Mesenchymal stem cell (in vitro differentiated cells and primary cell): ENCODE results near the gene CALR3.
A peak's percentile ranks its signal among the peaks of the same experiment; 100 is the strongest.

ENCODE experiments used
- DNase-seq: peaks from one replicate; pipeline ENCODE4 v3.0.0-alpha.2; 2013
- H2AFZ ChIP-seq: one replicate; pipeline ENCODE4 v1.6.1; 2013; ENCODE audit warnings: low read depth, mild to moderate bottlenecking, control low read depth, inconsistent platforms, low read length, moderate library complexity
- H2AK5ac ChIP-seq: 2 replicates; pipeline ENCODE4 v1.6.1; 2013; ENCODE audit warnings: low read length, moderate library complexity, mild to moderate bottlenecking, inconsistent platforms; ENCODE audit not compliant: severe bottlenecking
- H2BK120ac ChIP-seq: one replicate; pipeline ENCODE4 v1.6.1; 2013; ENCODE audit warnings: low read depth, mild to moderate bottlenecking, inconsistent platforms, low read length, moderate library complexity
- H2BK12ac ChIP-seq, 2 experiments: one replicate each; pipeline ENCODE4 v1.6.1; 2013; ENCODE audit warnings: inconsistent platforms in 2 of 2, low read length in 2 of 2, mild to moderate bottlenecking in 2 of 2, moderate library complexity in 2 of 2, control low read depth in 1 of 2
- H2BK15ac ChIP-seq: one replicate; pipeline ENCODE4 v1.6.1; 2013; ENCODE audit warnings: mild to moderate bottlenecking, low read depth, inconsistent platforms; ENCODE audit not compliant: poor library complexity, severe bottlenecking
- H2BK5ac ChIP-seq: 2 replicates; pipeline ENCODE4 v1.6.1; 2013; ENCODE audit warnings: low read depth, mild to moderate bottlenecking, low read length, control low read depth, inconsistent platforms; ENCODE audit not compliant: poor library complexity, severe bottlenecking
- H3K14ac ChIP-seq, 2 experiments: one replicate each; pipeline ENCODE4 v1.6.1; 2013; ENCODE audit warnings: inconsistent platforms in 2 of 2, low read length in 2 of 2, control low read depth in 1 of 2, mild to moderate bottlenecking in 1 of 2, moderate library complexity in 1 of 2
- H3K18ac ChIP-seq, 2 experiments: one replicate each; pipeline ENCODE4 v1.6.1; 2013; ENCODE audit warnings: inconsistent platforms in 2 of 2, low read length in 2 of 2, control low read depth in 1 of 2, low read depth in 1 of 2, mild to moderate bottlenecking in 1 of 2
- H3K23ac ChIP-seq, 2 experiments: one replicate each; pipeline ENCODE4 v1.6.1; 2013; ENCODE audit warnings: inconsistent platforms in 2 of 2, low read length in 2 of 2, mild to moderate bottlenecking in 2 of 2, moderate library complexity in 2 of 2, control low read depth in 1 of 2
- H3K27ac ChIP-seq: 2 replicates; pipeline ENCODE4 v1.5.1; 2013; ENCODE audit warnings: mild to moderate bottlenecking, moderate library complexity, low read length, control low read depth, inconsistent platforms; ENCODE audit not compliant: poor library complexity, severe bottlenecking
- H3K27me3 ChIP-seq, 2 experiments: 2 replicates each; pipeline versions ENCODE4 v1.6.1 to v1.7.0; 2013; ENCODE audit warnings: low read length in 2 of 2, mild to moderate bottlenecking in 2 of 2, moderate library complexity in 2 of 2, control low read depth in 1 of 2, inconsistent platforms in 1 of 2; ENCODE audit not compliant: control insufficient read depth in 1 of 2, insufficient read depth in 1 of 2
- H3K36me3 ChIP-seq, 2 experiments: 2 replicates each; pipeline versions ENCODE4 v1.6.1 to v1.7.0; 2013; ENCODE audit warnings: low read length in 2 of 2, control low read depth in 1 of 2, inconsistent platforms in 1 of 2, low read depth in 1 of 2, mild to moderate bottlenecking in 1 of 2; ENCODE audit not compliant: insufficient read depth in 2 of 2, control insufficient read depth in 1 of 2
- H3K4ac ChIP-seq, 2 experiments: one replicate each; pipeline ENCODE4 v1.6.1; 2013; ENCODE audit warnings: inconsistent platforms in 2 of 2, low read length in 2 of 2, mild to moderate bottlenecking in 2 of 2, moderate library complexity in 2 of 2, control low read depth in 1 of 2, low read depth in 1 of 2
- H3K4me1 ChIP-seq: 2 replicates; pipeline ENCODE4 v1.6.1; 2013; ENCODE audit warnings: low read depth, low read length, control low read depth; ENCODE audit not compliant: control insufficient read depth, insufficient read depth
- H3K4me2 ChIP-seq: 2 replicates; pipeline ENCODE4 v1.6.1; 2013; ENCODE audit warnings: low read length, mild to moderate bottlenecking, inconsistent platforms; ENCODE audit not compliant: poor library complexity, severe bottlenecking
- H3K4me3 ChIP-seq, 2 experiments: 2 replicates each; pipeline versions ENCODE4 v1.5.1 to v1.7.0; 2013; ENCODE audit warnings: low read length in 2 of 2, mild to moderate bottlenecking in 2 of 2, control low read depth in 1 of 2, low read depth in 1 of 2; ENCODE audit not compliant: insufficient read depth in 1 of 2
- H3K79me1 ChIP-seq: replicated peaks from 2 replicates; pipeline ENCODE4 v1.6.1; 2013; ENCODE audit warnings: mild to moderate bottlenecking, control low read depth, low read length, inconsistent platforms; ENCODE audit not compliant: poor library complexity, severe bottlenecking
- H3K9ac ChIP-seq: 2 replicates; pipeline ENCODE4 v1.7.0; 2013; ENCODE audit warnings: mild to moderate bottlenecking, low read length, moderate library complexity
- H3K9me3 ChIP-seq: 2 replicates; pipeline ENCODE4 v1.7.0; 2013; ENCODE audit warnings: mild to moderate bottlenecking, low read length; ENCODE audit not compliant: control insufficient read depth
- H4K8ac ChIP-seq: one replicate; pipeline ENCODE4 v1.6.1; 2013; ENCODE audit warnings: inconsistent platforms, mild to moderate bottlenecking, low read length, moderate library complexity
- H4K91ac ChIP-seq: one replicate; pipeline ENCODE4 v1.6.1; 2013; ENCODE audit warnings: mild to moderate bottlenecking, low read length, inconsistent platforms
- WGBS: methylation state at CpG from one replicate; pipeline ENCODE4 v1.1.7; 2013; ENCODE audit warnings: mixed read lengths; 5-methylcytosine and 5-hydroxymethylcytosine counted together

The CALR3 gene

GRCh38 chr19:16458391-16459341 lies 37.3 kb downstream of the CALR3 start:
- Histone ChIP-seq H3K4me3 (no peak overlapping the region), H2BK12ac (peak overlapping the region; percentile 88 to 95), H3K27ac (peak overlapping the region; percentile 94), H3K9me3 (no peaks in the 10 kb centered on the region), H2AFZ (no peak overlapping the region), H2BK120ac (peak overlapping the region; percentile 44), H2BK15ac (peak overlapping the region; percentile 52), H4K91ac (peak overlapping the region; percentile 94), H3K9ac (no peak overlapping the region), H3K27me3 (no peaks in the 10 kb centered on the region), H3K36me3 (peaks cover 0 to 13% of the 10 kb centered on the region in 2 experiments), H3K23ac (peak overlapping the region in 1 of 2 experiments; percentile 20), H3K4ac (peak overlapping the region; percentile 55 to 83), H2BK5ac (peak overlapping the region; percentile 83), H4K8ac (peak overlapping the region; percentile 94), H3K18ac (peak overlapping the region; percentile 65 to 88), H3K14ac (peak overlapping the region in 1 of 2 experiments; percentile 68), H3K79me1 (no peaks in the 10 kb centered on the region), H3K4me2 (peak overlapping the region; percentile 11), H2AK5ac (peak overlapping the region; percentile 84), H3K4me1 (peaks cover 69% of the 10 kb centered on the region)
- 91% methylated on average over 25 of the region's 25 CpGs for WGBS
- no peak for DNase-seq

GRCh38 chr19:16457954-16458331 lies 38.0 kb downstream of the CALR3 start:
- WGBS, result 81% methylated on average over 8 of the region's 8 CpGs

DNA sequence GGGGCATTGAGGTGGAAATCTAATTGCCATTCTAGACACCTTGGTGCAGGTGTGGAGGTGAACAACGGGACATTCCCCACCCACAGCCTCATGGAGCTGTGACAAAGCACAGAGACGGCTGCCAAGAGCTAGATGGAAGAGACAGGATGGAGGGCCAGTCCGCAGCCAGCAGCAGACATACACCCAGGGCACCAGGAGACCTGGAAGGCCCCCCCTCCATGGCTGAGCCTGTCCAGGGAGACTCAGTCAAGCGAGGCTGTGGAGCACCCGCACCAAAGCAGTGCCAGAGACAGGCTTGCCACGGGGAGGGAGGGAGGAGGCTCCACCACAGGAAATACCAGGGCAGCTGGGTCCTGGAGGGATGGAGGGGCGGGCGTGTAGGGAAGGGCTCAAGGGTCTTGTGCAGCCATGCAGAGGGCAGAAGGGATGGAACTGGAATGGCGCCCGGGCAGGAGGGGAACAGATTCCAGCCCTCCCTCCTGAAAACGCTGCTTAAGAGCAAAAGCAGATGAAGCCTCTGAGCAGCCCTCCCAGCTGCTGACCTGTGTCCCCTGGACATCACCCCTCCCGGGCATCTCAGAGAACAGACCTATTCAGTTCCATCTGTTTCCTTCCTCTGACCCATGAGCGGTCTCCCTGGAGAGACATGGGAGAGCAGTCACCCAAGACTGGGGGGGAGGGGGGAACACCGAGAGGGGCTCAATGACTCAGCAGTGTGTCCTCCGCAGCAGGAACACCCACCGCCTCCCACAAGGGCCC lies 38.6 kb downstream of the CALR3 start:
- peak overlapping the region; percentile 30 for H3K9ac ChIP-seq
- peak overlapping the region; percentile 94 for H3K27ac ChIP-seq
- peak overlapping the region in 1 of 2 experiments; percentile 48 for H3K4me3 ChIP-seq
- no peak overlapping the region for H2AFZ ChIP-seq
- peaks cover 0 to 4% of the 10 kb centered on the region in 2 experiments for H3K36me3 ChIP-seq
- no peak overlapping the region for H3K23ac ChIP-seq
- 21% methylated on average over 13 of the region's 16 CpGs for WGBS
- H2BK12ac ChIP-seq, result peak overlapping the region; percentile 88
- H3K9me3 ChIP-seq, result no peaks in the 10 kb centered on the region
- peak overlapping the region; percentile 44 for H2BK120ac ChIP-seq
- no peak overlapping the region for H3K14ac ChIP-seq
- peak overlapping the region; percentile 65 to 88 for H3K18ac ChIP-seq
- H3K27me3 ChIP-seq, result no peaks in the 10 kb centered on the region
- peak overlapping the region; percentile 94 for H4K91ac ChIP-seq
- H2BK15ac ChIP-seq, result peak overlapping the region; percentile 95
- peaks cover 56% of the 10 kb centered on the region for H3K4me1 ChIP-seq
- H2AK5ac ChIP-seq, result peak overlapping the region; percentile 67
- H4K8ac ChIP-seq, result peak overlapping the region; percentile 94
- peak; percentile 58 for DNase-seq
- H2BK5ac ChIP-seq, result peak overlapping the region; percentile 83
- no peaks in the 10 kb centered on the region for H3K79me1 ChIP-seq
- H3K4ac ChIP-seq, result peak overlapping the region; percentile 83 to 96
- H3K4me2 ChIP-seq, result peak overlapping the region; percentile 49

More at GRCh38 chr19:16457954-16458331, 38.0 kb downstream of the CALR3 start:
- no peak for DNase-seq
- H2AFZ ChIP-seq, result no peak overlapping the region
- peak overlapping the region; percentile 94 for H4K91ac ChIP-seq
- H3K36me3 ChIP-seq, result peaks cover 0 to 10% of the 10 kb centered on the region in 2 experiments
- peak overlapping the region; percentile 76 for H2BK15ac ChIP-seq
- H3K14ac ChIP-seq, result peak overlapping the region in 1 of 2 experiments; percentile 63
- no peaks in the 10 kb centered on the region for H3K9me3 ChIP-seq
- H3K18ac ChIP-seq, result peak overlapping the region; percentile 65 to 88
- peak overlapping the region; percentile 83 to 96 for H3K4ac ChIP-seq
- H4K8ac ChIP-seq, result peak overlapping the region; percentile 94
- H3K23ac ChIP-seq, result peak overlapping the region in 1 of 2 experiments; percentile 34
- H3K4me3 ChIP-seq, result peak overlapping the region in 1 of 2 experiments; percentile 48
- peaks cover 61% of the 10 kb centered on the region for H3K4me1 ChIP-seq
- H3K79me1 ChIP-seq, result no peaks in the 10 kb centered on the region
- H2BK120ac ChIP-seq, result peak overlapping the region; percentile 44
- H3K9ac ChIP-seq, result peak overlapping the region; percentile 30
- peak overlapping the region; percentile 49 for H3K4me2 ChIP-seq
- peak overlapping the region; percentile 84 for H2AK5ac ChIP-seq
- H2BK12ac ChIP-seq, result peak overlapping the region; percentile 88 to 95
- H3K27me3 ChIP-seq, result no peaks in the 10 kb centered on the region
- H2BK5ac ChIP-seq, result peak overlapping the region; percentile 83
- peak overlapping the region; percentile 94 for H3K27ac ChIP-seq
